ENCODE data around the gene METTL2A. TPM values are rescaled to one million over a fixed set of nuclear protein-coding genes. Genes with fewer than 3 reads are reported as not detected.
A peak's percentile ranks its signal among the peaks of the same experiment; 100 is the strongest.
"Not testable (repeated sequence)": the region's sequence is repeated elsewhere in the genome, so short reads cannot be mapped to it uniquely, and the experiment has no call there.

METTL2A gene
- polyA plus RNA-seq, 1 experiment = 9.9 TPM

DNA sequence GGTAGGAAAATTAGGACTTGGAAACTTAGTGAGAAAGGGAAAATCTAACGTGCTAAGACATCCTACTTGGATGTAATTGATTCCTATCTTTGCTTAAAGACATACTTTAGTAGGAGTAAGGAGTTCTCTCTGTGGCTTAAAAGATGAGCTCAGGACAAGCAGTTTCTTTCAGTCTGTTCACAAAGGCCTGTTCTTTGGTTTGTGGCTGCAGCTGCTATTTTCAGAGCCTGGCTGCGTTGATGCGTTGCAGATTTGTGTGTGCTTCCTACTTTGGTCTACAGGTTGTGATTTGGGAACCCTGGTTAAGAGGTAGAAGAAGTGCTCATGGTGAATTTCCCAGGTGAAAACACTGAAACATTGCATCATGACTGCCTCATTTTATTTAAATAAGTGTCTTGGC is 30.4 kb downstream of the METTL2A start:
- POLR2A ChIA-PET; H3K27me3 ChIP-seq (ENCODE audit: control insufficient read depth, insufficient read depth, low read length); H3K4me3 ChIP-seq (ENCODE audit: low read depth, low read length); H3K36me3 ChIP-seq (ENCODE audit: control insufficient read depth, insufficient read depth, low read length); DNase-seq (ENCODE audit: low read depth); CTCF ChIA-PET: not testable (repeated sequence)

DNA sequence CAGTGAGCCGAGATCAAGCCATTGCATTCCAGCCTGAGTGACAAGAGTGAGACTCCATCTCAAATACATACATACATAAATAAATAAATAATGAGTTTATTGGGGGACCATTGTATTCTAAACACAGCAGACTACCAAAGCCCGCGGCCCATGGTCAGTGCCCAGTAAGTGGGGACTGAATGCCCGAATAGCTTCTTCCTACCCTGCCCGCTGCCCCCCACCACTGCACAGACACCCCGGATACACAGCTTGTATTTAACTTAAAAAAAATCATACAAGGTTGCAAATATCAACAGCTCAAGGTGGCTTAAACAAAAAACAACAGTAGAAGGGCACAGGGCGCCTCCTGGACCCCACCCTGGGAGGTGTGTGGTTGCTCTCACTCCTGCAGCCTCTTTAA is 32.3 kb downstream of the METTL2A start:
- POLR2A ChIA-PET = no interaction called here
- H3K27me3 ChIP-seq (ENCODE audit: control insufficient read depth, insufficient read depth, low read length) = no peaks in the 10 kb centered on the region
- H3K36me3 ChIP-seq (ENCODE audit: control insufficient read depth, insufficient read depth, low read length) = no peaks in the 10 kb centered on the region
- TF ChIP-seq, protein P1, sequence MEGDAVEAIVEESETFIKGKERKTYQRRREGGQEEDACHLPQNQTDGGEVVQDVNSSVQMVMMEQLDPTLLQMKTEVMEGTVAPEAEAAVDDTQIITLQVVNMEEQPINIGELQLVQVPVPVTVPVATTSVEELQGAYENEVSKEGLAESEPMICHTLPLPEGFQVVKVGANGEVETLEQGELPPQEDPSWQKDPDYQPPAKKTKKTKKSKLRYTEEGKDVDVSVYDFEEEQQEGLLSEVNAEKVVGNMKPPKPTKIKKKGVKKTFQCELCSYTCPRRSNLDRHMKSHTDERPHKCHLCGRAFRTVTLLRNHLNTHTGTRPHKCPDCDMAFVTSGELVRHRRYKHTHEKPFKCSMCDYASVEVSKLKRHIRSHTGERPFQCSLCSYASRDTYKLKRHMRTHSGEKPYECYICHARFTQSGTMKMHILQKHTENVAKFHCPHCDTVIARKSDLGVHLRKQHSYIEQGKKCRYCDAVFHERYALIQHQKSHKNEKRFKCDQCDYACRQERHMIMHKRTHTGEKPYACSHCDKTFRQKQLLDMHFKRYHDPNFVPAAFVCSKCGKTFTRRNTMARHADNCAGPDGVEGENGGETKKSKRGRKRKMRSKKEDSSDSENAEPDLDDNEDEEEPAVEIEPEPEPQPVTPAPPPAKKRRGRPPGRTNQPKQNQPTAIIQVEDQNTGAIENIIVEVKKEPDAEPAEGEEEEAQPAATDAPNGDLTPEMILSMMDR (IDR thresholded peaks at IDR 0.05; ENCODE audit: insufficient read depth, low read depth, low read length) = no peak
- H3K4me3 ChIP-seq (ENCODE audit: low read depth, low read length) = no peak overlapping the region
- DNase-seq (ENCODE audit: low read depth) = no peak
- CTCF ChIA-PET = no interaction called here

DNA sequence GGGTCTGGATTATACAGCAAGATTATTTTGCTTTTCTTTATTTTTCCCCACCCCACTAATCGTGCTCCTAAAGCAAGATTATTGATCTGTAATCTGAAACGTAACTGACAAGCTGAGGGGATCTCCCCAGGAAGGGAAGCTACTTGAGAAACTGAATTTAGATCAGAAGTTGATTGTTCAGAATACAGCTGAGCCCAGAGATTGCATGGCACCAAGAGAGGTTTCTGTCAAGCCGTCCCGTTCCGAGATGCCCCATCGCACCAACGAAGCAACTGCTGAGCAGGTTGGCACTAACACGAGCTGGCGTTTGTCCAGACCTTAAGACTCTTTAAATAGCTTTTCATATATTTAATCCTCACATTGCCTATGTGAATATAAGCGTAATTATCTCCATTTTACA is 34.8 kb downstream of the METTL2A start:
- H3K36me3 ChIP-seq (ENCODE audit: control insufficient read depth, insufficient read depth, low read length); H3K4me3 ChIP-seq (ENCODE audit: low read depth, low read length); POLR2A ChIA-PET; H3K27me3 ChIP-seq (ENCODE audit: control insufficient read depth, insufficient read depth, low read length); CTCF ChIA-PET; DNase-seq (ENCODE audit: low read depth): not testable (repeated sequence)

DNA sequence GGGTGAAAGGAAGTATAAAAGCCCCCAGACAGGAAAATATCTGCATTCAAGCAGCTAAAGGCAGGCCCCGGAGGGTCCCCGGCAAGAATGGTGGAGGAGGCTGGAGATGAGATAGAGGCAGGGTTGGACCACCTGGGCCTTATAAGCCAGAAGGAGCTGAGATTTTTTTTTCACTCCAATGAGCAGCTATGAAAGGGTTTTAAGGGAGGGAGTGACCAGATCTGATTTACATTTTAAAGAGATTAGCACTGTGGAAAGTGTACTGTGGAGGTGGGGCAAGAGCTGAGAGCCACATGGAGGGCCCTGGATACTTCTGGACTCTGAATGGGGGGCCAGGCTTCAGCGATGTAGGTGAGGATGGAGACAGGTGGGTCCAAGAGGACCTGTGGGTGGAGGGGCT is 40.7 kb downstream of the METTL2A start:
- CTCF ChIA-PET; DNase-seq (ENCODE audit: low read depth); POLR2A ChIA-PET; H3K4me3 ChIP-seq (ENCODE audit: low read depth, low read length); H3K27me3 ChIP-seq (ENCODE audit: control insufficient read depth, insufficient read depth, low read length); H3K36me3 ChIP-seq (ENCODE audit: control insufficient read depth, insufficient read depth, low read length): not testable (repeated sequence)

DNA sequence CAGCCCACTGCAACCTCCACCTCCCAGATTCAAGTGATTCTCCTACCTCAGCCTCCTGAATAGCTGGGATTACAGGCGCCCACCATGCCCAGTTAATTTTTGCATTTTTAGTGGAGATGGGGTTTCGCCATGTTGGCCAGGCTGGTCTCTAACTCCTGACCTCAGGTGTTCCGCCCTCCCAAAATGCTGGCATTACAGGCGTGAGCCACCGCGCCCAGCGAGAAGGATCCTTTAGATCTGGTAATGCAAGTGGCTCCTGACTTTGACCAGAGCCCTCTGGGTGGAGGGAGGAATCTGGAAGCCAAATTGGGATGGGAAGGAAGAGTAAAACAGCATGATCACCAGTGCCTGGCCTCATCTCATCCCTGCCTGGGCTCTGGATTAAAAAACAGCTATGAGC is 41.6 kb downstream of the METTL2A start:
- H3K36me3 ChIP-seq (ENCODE audit: control insufficient read depth, insufficient read depth, low read length); DNase-seq (ENCODE audit: low read depth); H3K4me3 ChIP-seq (ENCODE audit: low read depth, low read length); CTCF ChIA-PET; H3K27me3 ChIP-seq (ENCODE audit: control insufficient read depth, insufficient read depth, low read length); POLR2A ChIA-PET: not testable (repeated sequence)

DNA sequence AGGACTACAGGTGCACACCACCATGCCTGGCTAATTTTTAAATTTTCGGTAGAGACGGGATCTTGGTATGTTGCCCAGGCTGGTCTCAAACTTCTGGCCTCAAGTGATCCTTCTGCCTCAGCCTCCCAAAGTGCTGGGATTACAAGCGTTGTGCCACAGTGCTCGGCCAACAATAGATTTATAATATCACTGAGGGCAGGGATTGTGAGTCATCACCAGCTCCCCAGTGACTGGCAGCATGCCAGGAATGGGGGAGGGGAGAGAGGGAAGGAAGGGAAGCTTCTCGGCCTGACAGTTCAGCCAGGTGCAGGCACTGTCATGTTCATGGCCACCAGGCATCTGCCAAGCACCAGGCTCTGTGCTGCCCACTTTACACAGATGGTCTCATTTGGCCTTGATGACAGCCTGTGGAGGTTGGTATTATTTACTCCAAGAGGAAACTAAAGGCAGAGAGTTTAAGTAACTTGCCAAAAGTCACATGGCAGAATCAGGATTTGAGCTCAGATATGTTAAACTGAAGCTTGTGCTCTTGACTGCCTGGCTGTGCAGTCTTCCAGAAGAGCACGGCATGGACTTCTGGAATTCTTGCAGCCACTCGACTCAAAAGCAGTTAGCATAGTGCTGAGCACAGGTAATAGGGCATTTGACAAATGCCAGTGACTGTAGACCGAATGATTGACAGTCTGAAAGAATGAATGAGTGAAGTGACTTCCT is 47.1 kb downstream of the METTL2A start:
- POLR2A ChIA-PET = interaction anchor here (0.6 kb wide), 1 partner anchor 27 kb away, joined by 3 read pairs; no protein-coding TSS in a partner anchor
- H3K4me3 ChIP-seq (ENCODE audit: low read depth, low read length); H3K27me3 ChIP-seq (ENCODE audit: control insufficient read depth, insufficient read depth, low read length); DNase-seq (ENCODE audit: low read depth); CTCF ChIA-PET; H3K36me3 ChIP-seq (ENCODE audit: control insufficient read depth, insufficient read depth, low read length): not testable (repeated sequence)

DNA sequence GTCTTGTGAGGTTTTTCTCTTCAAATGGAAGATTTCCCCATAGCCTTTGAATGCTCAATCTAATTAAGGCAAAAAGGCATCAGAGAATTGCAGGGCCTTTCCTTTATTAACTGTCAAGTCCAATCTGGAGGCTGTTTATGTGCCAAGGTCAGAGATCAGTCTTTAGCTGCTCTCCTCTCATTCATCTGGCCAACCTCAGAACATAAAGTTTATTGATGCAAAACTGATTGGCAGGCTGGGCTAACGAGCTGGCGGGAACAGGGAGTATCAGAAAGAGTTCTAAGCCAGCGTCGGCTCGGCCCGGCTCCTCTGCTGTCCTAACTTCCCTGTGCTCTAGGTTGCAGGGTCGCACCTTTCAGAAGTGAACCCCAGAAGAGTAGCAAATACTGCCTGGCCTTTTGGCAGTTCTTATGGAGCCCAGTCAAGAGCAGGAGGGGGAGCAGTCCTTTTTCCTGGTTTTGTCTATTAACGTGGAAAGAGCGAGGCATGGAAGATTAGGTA is 47.7 kb downstream of the METTL2A start:
- H3K4me3 ChIP-seq (ENCODE audit: low read depth, low read length); POLR2A ChIA-PET; H3K27me3 ChIP-seq (ENCODE audit: control insufficient read depth, insufficient read depth, low read length); H3K36me3 ChIP-seq (ENCODE audit: control insufficient read depth, insufficient read depth, low read length); CTCF ChIA-PET; DNase-seq (ENCODE audit: low read depth): not testable (repeated sequence)

DNA sequence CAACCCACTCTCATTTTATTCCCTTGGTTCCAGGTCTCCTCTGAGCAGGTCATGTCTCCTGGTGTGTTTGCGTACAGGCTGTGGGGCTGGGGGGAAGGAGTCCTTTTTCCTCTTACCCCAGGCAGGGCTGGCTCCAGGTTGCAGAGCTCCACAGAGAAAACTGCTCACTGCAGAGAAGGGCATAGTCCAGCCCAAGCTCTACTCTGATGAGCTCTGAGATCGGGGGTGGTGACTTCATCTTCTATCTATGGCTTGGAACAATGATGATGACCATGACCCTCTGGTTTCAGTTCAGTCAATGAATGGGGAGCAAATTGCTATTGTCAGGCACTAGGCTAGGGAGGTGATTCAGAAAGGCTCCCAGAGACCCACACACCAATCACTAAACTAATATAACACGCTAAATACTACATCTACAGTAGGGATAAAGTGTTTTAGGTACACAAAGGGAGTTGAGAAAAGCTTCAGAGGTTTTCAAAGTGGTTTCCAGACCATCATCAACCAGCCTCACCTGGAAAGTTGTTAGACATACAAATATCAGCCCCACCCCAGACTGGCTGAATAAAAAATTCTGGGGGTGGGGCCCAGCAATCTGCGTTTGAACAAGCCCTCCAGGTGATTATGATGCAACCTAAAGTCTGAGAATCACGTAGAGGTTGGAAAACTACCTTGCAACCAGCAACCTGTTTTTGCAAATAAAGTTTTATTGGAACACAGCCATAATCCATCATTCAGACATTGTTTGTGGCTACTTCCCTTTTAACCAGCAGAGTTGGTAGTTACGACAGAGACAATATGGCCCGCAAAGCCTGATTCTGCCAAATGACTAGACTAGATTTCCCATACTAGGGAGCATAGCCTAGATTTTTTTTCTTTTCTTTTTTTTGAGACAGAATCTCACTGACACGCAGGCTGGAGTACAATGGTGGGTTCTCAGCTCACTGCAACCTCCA is 49.6 kb downstream of the METTL2A start:
- POLR2A ChIA-PET; H3K4me3 ChIP-seq (ENCODE audit: low read depth, low read length); H3K36me3 ChIP-seq (ENCODE audit: control insufficient read depth, insufficient read depth, low read length); H3K27me3 ChIP-seq (ENCODE audit: control insufficient read depth, insufficient read depth, low read length); DNase-seq (ENCODE audit: low read depth); CTCF ChIA-PET: not testable (repeated sequence)

DNA sequence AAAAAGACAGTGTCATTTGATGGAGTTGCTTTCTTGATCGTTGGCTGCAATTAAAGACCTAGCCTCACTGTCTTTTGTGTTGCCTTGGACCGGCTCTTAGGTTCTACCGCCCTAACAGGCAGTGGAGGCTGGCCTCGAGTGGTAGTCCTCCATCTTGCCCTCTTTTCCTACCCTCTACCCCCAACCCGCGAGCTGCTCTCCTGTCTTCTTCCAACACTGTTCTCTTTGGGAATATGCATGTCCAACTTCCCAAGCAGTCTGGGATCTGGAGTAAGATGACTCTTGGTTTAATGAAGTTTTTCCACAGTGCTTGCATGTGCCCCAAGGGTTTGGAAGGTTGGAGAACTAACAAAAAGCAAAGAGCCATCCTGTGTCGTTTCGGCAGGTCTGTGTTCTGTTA is 53.4 kb downstream of the METTL2A start:
- DNase-seq (ENCODE audit: low read depth); H3K27me3 ChIP-seq (ENCODE audit: control insufficient read depth, insufficient read depth, low read length); POLR2A ChIA-PET; H3K36me3 ChIP-seq (ENCODE audit: control insufficient read depth, insufficient read depth, low read length); H3K4me3 ChIP-seq (ENCODE audit: low read depth, low read length); CTCF ChIA-PET: not testable (repeated sequence)

DNA sequence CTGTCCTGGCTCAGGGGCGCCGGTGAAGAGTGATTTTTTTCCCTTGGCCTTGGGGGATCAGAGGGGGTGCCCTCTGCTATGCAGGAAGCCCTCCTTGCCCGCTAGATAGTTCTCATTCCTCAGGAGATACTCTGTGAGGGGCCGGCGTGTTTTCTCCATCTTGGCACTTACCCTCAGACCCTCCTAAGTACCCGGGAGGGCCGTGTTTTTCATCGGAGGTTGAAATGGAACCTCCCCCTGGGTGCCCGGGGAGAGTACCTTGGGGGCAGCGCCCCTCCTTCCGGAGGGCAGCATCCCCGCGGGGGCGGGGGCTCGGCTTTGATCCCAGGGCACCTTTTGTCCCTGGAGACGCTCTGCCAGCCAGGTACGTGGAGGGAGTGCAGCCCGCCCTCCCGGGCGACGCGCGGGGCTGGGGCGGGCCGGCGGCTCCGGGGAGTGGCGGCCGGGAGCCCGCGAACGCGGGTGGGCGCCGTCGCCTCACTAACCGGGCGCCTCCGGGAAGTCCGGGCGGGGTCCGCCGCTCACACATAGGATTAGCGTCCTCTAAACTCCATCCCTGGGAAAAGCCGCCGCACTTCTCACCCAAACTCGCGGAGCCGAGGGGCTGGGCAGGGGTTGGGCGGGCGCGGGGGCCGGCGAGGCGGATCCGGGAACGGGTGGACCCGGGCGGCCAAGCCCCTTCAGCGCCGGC is 54.2 kb downstream of the METTL2A start:
- CTCF ChIA-PET; POLR2A ChIA-PET; DNase-seq (ENCODE audit: low read depth); H3K36me3 ChIP-seq (ENCODE audit: control insufficient read depth, insufficient read depth, low read length); H3K27me3 ChIP-seq (ENCODE audit: control insufficient read depth, insufficient read depth, low read length): not testable (repeated sequence)
- H3K4me3 ChIP-seq (ENCODE audit: low read depth, low read length) = peak overlapping the region; percentile 60

Measured in BJ (cell line).